ENCODE data around the gene ITGA2.

Gene ITGA2

GRCh38 chr5:52983731-52984636, 5.2 kb upstream of the ITGA2 start:
- TF ChIP-seq SIN3A (IDR thresholded peaks at IDR 0.05; ENCODE audit: borderline replicate concordance, insufficient read depth, low read length) (no peak), POLR2AphosphoS5 (IDR thresholded peaks at IDR 0.05; ENCODE audit: low read depth, low read length) (no peak), TAF1 (IDR thresholded peaks at IDR 0.05; ENCODE audit: borderline replicate concordance, insufficient read depth, low read length) (no peak), FOXP2 (optimal IDR thresholded peaks at IDR 0.05; ENCODE audit: borderline replicate concordance, extremely low read depth, extremely low read length, insufficient read depth) (no peak)
- TF ChIP-seq, protein P1, sequence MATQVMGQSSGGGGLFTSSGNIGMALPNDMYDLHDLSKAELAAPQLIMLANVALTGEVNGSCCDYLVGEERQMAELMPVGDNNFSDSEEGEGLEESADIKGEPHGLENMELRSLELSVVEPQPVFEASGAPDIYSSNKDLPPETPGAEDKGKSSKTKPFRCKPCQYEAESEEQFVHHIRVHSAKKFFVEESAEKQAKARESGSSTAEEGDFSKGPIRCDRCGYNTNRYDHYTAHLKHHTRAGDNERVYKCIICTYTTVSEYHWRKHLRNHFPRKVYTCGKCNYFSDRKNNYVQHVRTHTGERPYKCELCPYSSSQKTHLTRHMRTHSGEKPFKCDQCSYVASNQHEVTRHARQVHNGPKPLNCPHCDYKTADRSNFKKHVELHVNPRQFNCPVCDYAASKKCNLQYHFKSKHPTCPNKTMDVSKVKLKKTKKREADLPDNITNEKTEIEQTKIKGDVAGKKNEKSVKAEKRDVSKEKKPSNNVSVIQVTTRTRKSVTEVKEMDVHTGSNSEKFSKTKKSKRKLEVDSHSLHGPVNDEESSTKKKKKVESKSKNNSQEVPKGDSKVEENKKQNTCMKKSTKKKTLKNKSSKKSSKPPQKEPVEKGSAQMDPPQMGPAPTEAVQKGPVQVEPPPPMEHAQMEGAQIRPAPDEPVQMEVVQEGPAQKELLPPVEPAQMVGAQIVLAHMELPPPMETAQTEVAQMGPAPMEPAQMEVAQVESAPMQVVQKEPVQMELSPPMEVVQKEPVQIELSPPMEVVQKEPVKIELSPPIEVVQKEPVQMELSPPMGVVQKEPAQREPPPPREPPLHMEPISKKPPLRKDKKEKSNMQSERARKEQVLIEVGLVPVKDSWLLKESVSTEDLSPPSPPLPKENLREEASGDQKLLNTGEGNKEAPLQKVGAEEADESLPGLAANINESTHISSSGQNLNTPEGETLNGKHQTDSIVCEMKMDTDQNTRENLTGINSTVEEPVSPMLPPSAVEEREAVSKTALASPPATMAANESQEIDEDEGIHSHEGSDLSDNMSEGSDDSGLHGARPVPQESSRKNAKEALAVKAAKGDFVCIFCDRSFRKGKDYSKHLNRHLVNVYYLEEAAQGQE (IDR thresholded peaks at IDR 0.05; ENCODE audit: insufficient read depth in 1 of 2, low read depth in 2 of 2, low read length in 2 of 2), result no peak

DNA sequence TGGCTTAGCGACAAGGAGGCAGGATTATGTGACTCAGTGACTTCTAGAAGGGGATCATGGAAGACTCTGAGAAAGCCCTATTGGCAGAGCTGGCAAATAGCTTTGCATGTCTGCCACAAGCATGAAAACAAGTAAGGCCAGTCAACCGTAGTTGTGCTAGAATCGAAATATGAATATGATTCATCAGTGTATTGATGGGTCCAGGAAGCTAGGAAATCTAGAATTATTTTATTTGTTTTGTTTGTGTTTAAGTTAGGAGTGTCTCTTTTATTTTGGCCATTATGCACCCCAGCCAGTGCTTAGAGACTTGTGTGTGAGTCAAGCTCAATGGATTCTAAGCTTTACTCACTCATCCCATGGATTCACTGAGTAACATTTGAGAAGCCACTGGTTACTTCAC, 3.8 kb upstream of the ITGA2 start:
- TF ChIP-seq TAF1 (IDR thresholded peaks at IDR 0.05; ENCODE audit: borderline replicate concordance, insufficient read depth, low read length), result no peak
- TF ChIP-seq SIN3A (IDR thresholded peaks at IDR 0.05; ENCODE audit: borderline replicate concordance, insufficient read depth, low read length), result no peak
- TF ChIP-seq POLR2AphosphoS5 (IDR thresholded peaks at IDR 0.05; ENCODE audit: low read depth, low read length), result no peak
- TF ChIP-seq, protein P1 (IDR thresholded peaks at IDR 0.05; ENCODE audit: insufficient read depth in 1 of 2, low read depth in 2 of 2, low read length in 2 of 2), result no peak
- TF ChIP-seq FOXP2 (optimal IDR thresholded peaks at IDR 0.05; ENCODE audit: borderline replicate concordance, extremely low read depth, extremely low read length, insufficient read depth), result no peak

GRCh38 chr5:52987711-52988331, 1.3 kb upstream of the ITGA2 start:
- no peak for TF ChIP-seq FOXP2 (optimal IDR thresholded peaks at IDR 0.05; ENCODE audit: borderline replicate concordance, extremely low read depth, extremely low read length, insufficient read depth)
- TF ChIP-seq SIN3A (IDR thresholded peaks at IDR 0.05; ENCODE audit: borderline replicate concordance, insufficient read depth, low read length), result no peak
- TF ChIP-seq, protein P1 (IDR thresholded peaks at IDR 0.05; ENCODE audit: insufficient read depth in 1 of 2, low read depth in 2 of 2, low read length in 2 of 2), result no peak
- TF ChIP-seq TAF1 (IDR thresholded peaks at IDR 0.05; ENCODE audit: borderline replicate concordance, insufficient read depth, low read length), result no peak
- no peak for TF ChIP-seq POLR2AphosphoS5 (IDR thresholded peaks at IDR 0.05; ENCODE audit: low read depth, low read length)

DNA sequence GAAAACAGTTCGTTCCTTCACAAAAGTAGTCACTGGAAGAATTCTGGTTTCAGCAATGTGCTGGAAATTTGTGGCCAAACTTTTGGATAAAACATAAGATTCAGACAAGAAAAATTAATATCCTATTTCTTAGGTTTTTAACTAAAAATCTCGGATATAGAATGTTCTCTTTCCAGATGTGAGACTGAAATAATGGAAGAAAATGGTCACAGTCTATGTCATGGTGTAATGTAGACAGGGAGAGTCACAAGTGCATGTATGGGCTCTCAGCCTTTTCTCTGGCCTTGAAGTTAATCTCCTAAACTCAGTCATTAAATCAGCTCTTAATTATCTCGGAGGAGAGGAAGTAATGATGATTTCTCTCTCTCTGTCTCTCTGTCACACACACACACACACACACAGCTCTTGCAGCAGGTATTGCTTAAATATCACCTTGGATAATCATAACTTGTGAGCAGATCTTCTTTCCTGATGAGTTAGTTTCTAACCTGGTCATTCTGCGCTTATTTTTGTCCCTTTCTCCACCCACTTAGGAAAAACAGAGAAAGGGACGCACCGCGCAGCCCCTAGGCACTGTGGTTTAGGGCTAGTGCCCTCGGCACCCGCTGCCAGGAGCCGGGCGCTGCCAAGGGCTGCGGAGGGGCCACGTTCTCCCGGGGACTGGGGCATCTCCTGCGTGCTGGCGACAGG, 672 bp upstream of the ITGA2 start:
- TF ChIP-seq SIN3A (IDR thresholded peaks at IDR 0.05; ENCODE audit: borderline replicate concordance, insufficient read depth, low read length), result no peak
- TF ChIP-seq FOXP2 (optimal IDR thresholded peaks at IDR 0.05; ENCODE audit: borderline replicate concordance, extremely low read depth, extremely low read length, insufficient read depth), result no peak
- TF ChIP-seq TAF1 (IDR thresholded peaks at IDR 0.05; ENCODE audit: borderline replicate concordance, insufficient read depth, low read length), result no peak
- no peak for TF ChIP-seq POLR2AphosphoS5 (IDR thresholded peaks at IDR 0.05; ENCODE audit: low read depth, low read length)
- TF ChIP-seq, protein P1 (IDR thresholded peaks at IDR 0.05; ENCODE audit: insufficient read depth in 1 of 2, low read depth in 2 of 2, low read length in 2 of 2), result no peak

Data from PFSK-1 (cell line).